ENCODE data around the gene FAM234A. TPM values are rescaled to one million over a fixed set of nuclear protein-coding genes. Genes with fewer than 3 reads are reported as not detected.

Gene FAM234A
- total and polyA plus RNA-seq, 4 donors: 24.1 to 39.7 (median 27.8) TPM

- DNase-seq (ENCODE audit: low spot score): no peak
- Histone ChIP-seq H3K9ac (ENCODE audit: low read depth in 1 of 2, low read length in 2 of 2) (no peak overlapping the region), H3K27me3 (ENCODE audit: control insufficient read depth in 4 of 4, insufficient read depth in 4 of 4, low read length in 3 of 4) (no peaks in the 10 kb centered on the region), H3K4me1 (ENCODE audit: control insufficient read depth in 4 of 4, insufficient read depth in 4 of 4, low read length in 3 of 4) (no peaks in the 10 kb centered on the region), H3K27ac (ENCODE audit: low read depth in 1 of 2, low read length in 2 of 2) (no peak overlapping the region), H3K4me3 (ENCODE audit: low read depth in 1 of 3, low read length in 3 of 3) (no peak overlapping the region), H3K36me3 (ENCODE audit: control insufficient read depth in 4 of 4, insufficient read depth in 3 of 4, low read depth in 1 of 4, low read length in 3 of 4) (peaks cover 13 to 55% (median 29%) of the 10 kb centered on the region in 4 donors), H3K9me3 (ENCODE audit: control insufficient read depth in 4 of 4, low read length in 3 of 4) (no peaks in the 10 kb centered on the region)
- TF ChIP-seq HNF4G (IDR thresholded peaks at IDR 0.05) (no peak), FOXA1 (IDR thresholded peaks at IDR 0.05) (no peak), HNF4A (conservative IDR thresholded peaks at IDR 0.05) (no peak), SP1 (IDR thresholded peaks at IDR 0.05) (no peak), FOXA2 (IDR thresholded peaks at IDR 0.05) (no peak), ZBTB33 (IDR thresholded peaks at IDR 0.05) (no peak), RAD21 (IDR thresholded peaks at IDR 0.05) (no peak), EGR1 (IDR thresholded peaks at IDR 0.05; ENCODE audit: low read depth in 2 of 2) (no peak), GABPA (IDR thresholded peaks at IDR 0.05 in 1 of 2, conservative IDR thresholded peaks at IDR 0.05 in 1 of 2) (no peak), NR2F2 (IDR thresholded peaks at IDR 0.05) (no peak), CTCF (IDR thresholded peaks at IDR 0.05; ENCODE audit: low read depth, low read length, missing input control) (no peak), JUND (IDR thresholded peaks at IDR 0.05) (no peak), TAF1 (conservative IDR thresholded peaks at IDR 0.05) (no peak), REST (IDR thresholded peaks at IDR 0.05) (no peak), ATF3 (IDR thresholded peaks at IDR 0.05) (no peak), MAX (IDR thresholded peaks at IDR 0.05) (no peak), YY1 (IDR thresholded peaks at IDR 0.05) (no peak), RXRA (IDR thresholded peaks at IDR 0.05) (no peak)
- 83% methylated on average over 4 of the region's 4 CpGs for WGBS
Measured at GRCh38 chr16:220021-220420, 14.6 kb upstream of the FAM234A start.

All from liver (tissue), 9 donors.